Left colon (tissue), 2 donors: Measurements from ENCODE around the gene STYX. TPM values are rescaled to one million over a fixed set of nuclear protein-coding genes. Genes with fewer than 3 reads are reported as not detected.

Experiments used
- total RNA-seq, 2 donors: library from RNA; stranded (reverse); fragmentation: NEBNext Ultra II Directional; extraction: Animal tissue kit (Norgen Biotek cat#: 25700); gene quantifications; one replicate each; pipeline ENCODE4 v1.2.1, GENCODE V29; 2021
- donor health status: DM: no; HTN: no; CAD: no.
- donor health status: DM: yes; HTN: yes; CAD: no.

STYX gene
- total RNA-seq, 2 donors from 2014 or later = 8.5 to 10.1 TPM

Other genes with a start within 250 kb of the STYX start
- gene TXNDC16, start 177.7 kb upstream of the STYX start, total RNA-seq = 1 to 10 TPM; 8.0 to 8.3 TPM
- gene GPR137C, start 177.3 kb upstream of the STYX start, total RNA-seq = under 1 TPM; 0.15 to 0.39 TPM
- gene ERO1A, start 34.6 kb upstream of the STYX start, total RNA-seq = 10 to 100 TPM; 61.0 to 70.8 TPM
- gene PSMC6, start 23.0 kb upstream of the STYX start, total RNA-seq = 10 to 100 TPM; 61.6 to 61.9 TPM
- 10 to 100 TPM; 29.5 to 34.5 TPM for gene GNPNAT1, start 61.4 kb downstream of the STYX start, total RNA-seq
- gene FERMT2, start 220.9 kb downstream of the STYX start, total RNA-seq = 10 to 100 TPM in 1 of 2 donors, 1 to 10 TPM in 1; 6.7 to 32.4 TPM